ENCODE results near the gene ZNF618. TPM values are rescaled to one million over a fixed set of nuclear protein-coding genes. Genes with fewer than 3 reads are reported as not detected.

ZNF618 gene
- total and polyA plus RNA-seq, 4 donors = 4.9 to 17.3 (median 11.4) TPM

- Histone ChIP-seq H3K4me3 (ENCODE audit: low read length in 2 of 2) (peak overlapping the region; percentile 24 to 57), H3K27me3 (ENCODE audit: control insufficient read depth in 1 of 2, insufficient read depth in 2 of 2, low read length in 1 of 2) (no peaks in the 10 kb centered on the region), H3K27ac (ENCODE audit: low read depth in 1 of 2, low read length in 2 of 2) (no peak overlapping the region), H3K9me3 (ENCODE audit: control insufficient read depth, low read length) (no peaks in the 10 kb centered on the region), H3K4me1 (ENCODE audit: control insufficient read depth in 1 of 2, insufficient read depth in 2 of 2, low read length in 2 of 2) (peaks cover 0 to 7% of the 10 kb centered on the region in 2 donors), H3K36me3 (ENCODE audit: control insufficient read depth in 1 of 2, insufficient read depth in 2 of 2, low read length in 1 of 2) (no peaks in the 10 kb centered on the region)
- intact Hi-C loops (cut with DNase I) = no loop called here
- DNase-seq (no peak), ATAC-seq (ENCODE audit: low FRiP score) (no peak)
- WGBS, 2 donors = 3 to 7% methylated on average over 1 of the region's 1 CpG
Measured at GRCh38 chr9:113886466-113886865, 10.4 kb downstream of the ZNF618 start.

GRCh38 chr9:113886933-113887332, 10.8 kb downstream of the ZNF618 start:
- Histone ChIP-seq H3K4me1 (ENCODE audit: control insufficient read depth in 1 of 2, insufficient read depth in 2 of 2, low read length in 2 of 2) (peaks cover 0 to 4% of the 10 kb centered on the region in 2 donors), H3K4me3 (ENCODE audit: low read length in 2 of 2) (no peak overlapping the region), H3K9me3 (ENCODE audit: control insufficient read depth, low read length) (no peaks in the 10 kb centered on the region), H3K27me3 (ENCODE audit: control insufficient read depth in 1 of 2, insufficient read depth in 2 of 2, low read length in 1 of 2) (no peaks in the 10 kb centered on the region), H3K36me3 (ENCODE audit: control insufficient read depth in 1 of 2, insufficient read depth in 2 of 2, low read length in 1 of 2) (no peaks in the 10 kb centered on the region), H3K27ac (ENCODE audit: low read depth in 1 of 2, low read length in 2 of 2) (no peak overlapping the region)
- 59 to 74% methylated on average over 2 of the region's 2 CpGs for WGBS, 2 donors
- DNase-seq (no peak), ATAC-seq (ENCODE audit: low FRiP score) (no peak)
- intact Hi-C loops (cut with DNase I) = no loop called here

- Histone ChIP-seq H3K4me1 (ENCODE audit: control insufficient read depth in 1 of 2, insufficient read depth in 2 of 2, low read length in 2 of 2) (peaks cover 0 to 4% of the 10 kb centered on the region in 2 donors), H3K27me3 (ENCODE audit: control insufficient read depth in 1 of 2, insufficient read depth in 2 of 2, low read length in 1 of 2) (no peaks in the 10 kb centered on the region), H3K9me3 (ENCODE audit: control insufficient read depth, low read length) (no peaks in the 10 kb centered on the region), H3K4me3 (ENCODE audit: low read length in 2 of 2) (no peak overlapping the region), H3K36me3 (ENCODE audit: control insufficient read depth in 1 of 2, insufficient read depth in 2 of 2, low read length in 1 of 2) (no peaks in the 10 kb centered on the region), H3K27ac (ENCODE audit: low read depth in 1 of 2, low read length in 2 of 2) (no peak overlapping the region)
- intact Hi-C loops (cut with DNase I) = no loop called here
- no peak for DNase-seq
- no peak for ATAC-seq (ENCODE audit: low FRiP score)
- 76 to 77% methylated on average over 5 of the region's 5 CpGs for WGBS, 2 donors
Measured at GRCh38 chr9:113887436-113887835, 11.3 kb downstream of the ZNF618 start.

GRCh38 chr9:113888336-113888735, 12.2 kb downstream of the ZNF618 start:
- Histone ChIP-seq H3K27ac (ENCODE audit: low read depth in 1 of 2, low read length in 2 of 2) (no peak overlapping the region), H3K27me3 (ENCODE audit: control insufficient read depth in 1 of 2, insufficient read depth in 2 of 2, low read length in 1 of 2) (no peaks in the 10 kb centered on the region), H3K4me3 (ENCODE audit: low read length in 2 of 2) (no peak overlapping the region), H3K4me1 (ENCODE audit: control insufficient read depth in 1 of 2, insufficient read depth in 2 of 2, low read length in 2 of 2) (peaks cover 0 to 4% of the 10 kb centered on the region in 2 donors), H3K36me3 (ENCODE audit: control insufficient read depth in 1 of 2, insufficient read depth in 2 of 2, low read length in 1 of 2) (no peaks in the 10 kb centered on the region), H3K9me3 (ENCODE audit: control insufficient read depth, low read length) (no peaks in the 10 kb centered on the region)
- 42 to 54% methylated on average over 8 of the region's 8 CpGs for WGBS, 2 donors
- ATAC-seq (ENCODE audit: low FRiP score) (no peak), DNase-seq (no peak)
- intact Hi-C loops (cut with DNase I) = no loop called here

- Histone ChIP-seq H3K27ac (ENCODE audit: low read depth in 1 of 2, low read length in 2 of 2) (no peak overlapping the region), H3K4me3 (ENCODE audit: low read length in 2 of 2) (no peak overlapping the region), H3K27me3 (ENCODE audit: control insufficient read depth in 1 of 2, insufficient read depth in 2 of 2, low read length in 1 of 2) (no peaks in the 10 kb centered on the region), H3K36me3 (ENCODE audit: control insufficient read depth in 1 of 2, insufficient read depth in 2 of 2, low read length in 1 of 2) (no peaks in the 10 kb centered on the region), H3K4me1 (ENCODE audit: control insufficient read depth in 1 of 2, insufficient read depth in 2 of 2, low read length in 2 of 2) (peaks cover 0 to 4% of the 10 kb centered on the region in 2 donors), H3K9me3 (ENCODE audit: control insufficient read depth, low read length) (no peaks in the 10 kb centered on the region)
- DNase-seq = no peak
- intact Hi-C loops (cut with DNase I) = no loop called here
- WGBS, 2 donors = 99% methylated on average over 4 of the region's 4 CpGs
- no peak for ATAC-seq (ENCODE audit: low FRiP score)
Measured at GRCh38 chr9:113888976-113889375, 12.9 kb downstream of the ZNF618 start.

GRCh38 chr9:113890704-113891103, 14.6 kb downstream of the ZNF618 start:
- Histone ChIP-seq H3K27me3 (ENCODE audit: control insufficient read depth in 1 of 2, insufficient read depth in 2 of 2, low read length in 1 of 2) (no peaks in the 10 kb centered on the region), H3K36me3 (ENCODE audit: control insufficient read depth in 1 of 2, insufficient read depth in 2 of 2, low read length in 1 of 2) (no peaks in the 10 kb centered on the region), H3K9me3 (ENCODE audit: control insufficient read depth, low read length) (no peaks in the 10 kb centered on the region), H3K4me1 (ENCODE audit: control insufficient read depth in 1 of 2, insufficient read depth in 2 of 2, low read length in 2 of 2) (peaks cover 0 to 4% of the 10 kb centered on the region in 2 donors), H3K27ac (ENCODE audit: low read depth in 1 of 2, low read length in 2 of 2) (no peak overlapping the region), H3K4me3 (ENCODE audit: low read length in 2 of 2) (no peak overlapping the region)
- ATAC-seq (ENCODE audit: low FRiP score) (no peak), DNase-seq (no peak)
- intact Hi-C loops (cut with DNase I) = no loop called here
- WGBS, 2 donors = 98 to 99% methylated on average over 2 of the region's 2 CpGs

GRCh38 chr9:113892861-113893491, 16.9 kb downstream of the ZNF618 start:
- peaks cover 0 to 2% of the 10 kb centered on the region in 2 donors for H3K4me1 ChIP-seq (ENCODE audit: control insufficient read depth in 1 of 2, insufficient read depth in 2 of 2, low read length in 2 of 2)
- H3K36me3 ChIP-seq (ENCODE audit: control insufficient read depth in 1 of 2, insufficient read depth in 2 of 2, low read length in 1 of 2) = no peaks in the 10 kb centered on the region
- WGBS, 2 donors = 78 to 83% methylated on average over 6 of the region's 6 CpGs
- DNase-seq (no peak), ATAC-seq (ENCODE audit: low FRiP score) (no peak)
- H3K27me3 ChIP-seq (ENCODE audit: control insufficient read depth in 1 of 2, insufficient read depth in 2 of 2, low read length in 1 of 2) = no peaks in the 10 kb centered on the region
- H3K4me3 ChIP-seq (ENCODE audit: low read length in 2 of 2) = no peak overlapping the region
- H3K9me3 ChIP-seq (ENCODE audit: control insufficient read depth, low read length) = no peaks in the 10 kb centered on the region
- intact Hi-C loops (cut with DNase I) = no loop called here
- H3K27ac ChIP-seq (ENCODE audit: low read depth in 1 of 2, low read length in 2 of 2) = no peak overlapping the region

GRCh38 chr9:113894166-113894565, 18.1 kb downstream of the ZNF618 start:
- no peaks in the 10 kb centered on the region for H3K27me3 ChIP-seq (ENCODE audit: control insufficient read depth in 1 of 2, insufficient read depth in 2 of 2, low read length in 1 of 2)
- WGBS, 2 donors = 98 to 100% methylated on average over 1 of the region's 1 CpG
- H3K4me3 ChIP-seq (ENCODE audit: low read length in 2 of 2) = no peak overlapping the region
- ATAC-seq (ENCODE audit: low FRiP score) (no peak), DNase-seq (no peak)
- H3K36me3 ChIP-seq (ENCODE audit: control insufficient read depth in 1 of 2, insufficient read depth in 2 of 2, low read length in 1 of 2) = no peaks in the 10 kb centered on the region
- no peaks in the 10 kb centered on the region for H3K9me3 ChIP-seq (ENCODE audit: control insufficient read depth, low read length)
- H3K4me1 ChIP-seq (ENCODE audit: control insufficient read depth in 1 of 2, insufficient read depth in 2 of 2, low read length in 2 of 2) = peaks cover 0 to 2% of the 10 kb centered on the region in 2 donors
- no peak overlapping the region for H3K27ac ChIP-seq (ENCODE audit: low read depth in 1 of 2, low read length in 2 of 2)
- intact Hi-C loops (cut with DNase I) = no loop called here

GRCh38 chr9:113895526-113895925, 19.4 kb downstream of the ZNF618 start:
- Histone ChIP-seq H3K27me3 (ENCODE audit: control insufficient read depth in 1 of 2, insufficient read depth in 2 of 2, low read length in 1 of 2) (no peaks in the 10 kb centered on the region), H3K4me1 (ENCODE audit: control insufficient read depth in 1 of 2, insufficient read depth in 2 of 2, low read length in 2 of 2) (peaks cover 0 to 2% of the 10 kb centered on the region in 2 donors), H3K4me3 (ENCODE audit: low read length in 2 of 2) (no peak overlapping the region), H3K9me3 (ENCODE audit: control insufficient read depth, low read length) (no peaks in the 10 kb centered on the region), H3K36me3 (ENCODE audit: control insufficient read depth in 1 of 2, insufficient read depth in 2 of 2, low read length in 1 of 2) (no peaks in the 10 kb centered on the region), H3K27ac (ENCODE audit: low read depth in 1 of 2, low read length in 2 of 2) (no peak overlapping the region)
- WGBS, 2 donors = 72 to 80% methylated on average over 3 of the region's 3 CpGs
- ATAC-seq (ENCODE audit: low FRiP score) = no peak
- intact Hi-C loops (cut with DNase I) = no loop called here
- no peak for DNase-seq

Data from aorta (tissue), 5 donors.